NCI-H524 treated with DMSO at 0.1 percent for 48 hours (cell line): Measurements from ENCODE around the gene STX3.
"Not testable (repeated sequence)": the region's sequence is repeated elsewhere in the genome, so short reads cannot be mapped to it uniquely, and the experiment has no call there.

Source experiments
- DNase-seq: peaks from one replicate; lab custom pipeline; 2025; lab: John Stamatoyannopoulos, UW

Gene STX3

DNA sequence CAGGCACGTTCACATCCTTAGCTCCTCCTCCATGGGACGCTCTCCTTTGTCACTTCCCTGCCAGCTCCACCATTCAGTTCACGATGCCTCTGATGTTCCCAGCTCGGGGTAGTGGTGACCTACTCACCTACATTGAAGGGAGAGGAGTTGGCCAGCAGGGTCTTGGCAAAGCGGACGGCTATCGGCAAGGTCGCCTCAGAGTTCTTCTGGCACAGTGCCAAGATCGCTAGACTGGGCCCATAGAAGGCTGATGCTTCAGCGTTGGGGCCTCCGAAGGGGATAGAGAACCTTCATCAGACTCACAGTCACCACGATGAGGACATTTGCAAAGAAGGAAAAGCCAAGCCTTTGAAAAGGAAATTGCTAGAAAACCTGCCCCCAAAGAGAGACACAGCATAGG is 87.1 kb downstream of the STX3 start:
- no peak for DNase-seq

DNA sequence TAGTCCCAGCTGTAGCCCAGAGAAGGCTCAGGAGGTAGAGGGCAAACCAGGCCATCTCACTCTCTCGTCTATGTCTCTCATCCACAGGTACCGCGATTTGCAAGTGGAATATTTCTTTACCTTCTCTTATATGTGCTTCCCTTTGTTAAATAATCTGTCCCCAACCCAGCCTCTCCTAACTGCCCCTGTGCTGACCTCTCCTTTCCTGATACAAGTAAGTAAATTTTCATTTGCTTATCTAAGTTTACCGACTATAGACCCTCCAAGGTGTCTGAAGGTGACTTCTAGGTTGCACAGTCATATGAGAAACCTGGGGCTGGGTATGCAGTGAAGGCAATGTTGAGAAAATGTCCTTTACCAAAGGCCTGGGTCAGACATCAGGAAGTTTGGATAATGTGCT is 90.2 kb downstream of the STX3 start, which contains the start of gene CBLIF:
CBLIF (minus strand) TSS at position 101 of the 400 bp plus-strand sequence; CDS start at position 55, 46 bp downstream.
- no peak for DNase-seq

DNA sequence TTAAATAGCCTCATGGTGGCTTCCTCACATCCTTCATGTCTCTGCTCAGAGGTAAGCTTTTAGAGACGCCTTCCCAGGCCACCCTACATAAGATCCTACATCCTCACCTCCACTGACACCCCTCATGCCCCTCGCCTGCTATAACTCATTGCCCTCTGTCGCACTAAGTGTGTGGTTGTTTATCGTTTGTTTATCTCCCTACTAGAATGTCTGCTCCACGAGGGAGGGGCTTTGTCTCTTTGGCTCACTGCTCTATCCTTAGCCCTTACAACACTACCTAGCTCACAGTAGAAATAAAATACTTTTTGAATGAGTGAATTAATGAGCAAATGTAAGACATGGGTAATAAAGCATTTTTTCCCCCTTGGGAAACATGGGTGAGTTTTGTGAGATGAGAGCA is 91.4 kb downstream of the STX3 start:
- no peak for DNase-seq

DNA sequence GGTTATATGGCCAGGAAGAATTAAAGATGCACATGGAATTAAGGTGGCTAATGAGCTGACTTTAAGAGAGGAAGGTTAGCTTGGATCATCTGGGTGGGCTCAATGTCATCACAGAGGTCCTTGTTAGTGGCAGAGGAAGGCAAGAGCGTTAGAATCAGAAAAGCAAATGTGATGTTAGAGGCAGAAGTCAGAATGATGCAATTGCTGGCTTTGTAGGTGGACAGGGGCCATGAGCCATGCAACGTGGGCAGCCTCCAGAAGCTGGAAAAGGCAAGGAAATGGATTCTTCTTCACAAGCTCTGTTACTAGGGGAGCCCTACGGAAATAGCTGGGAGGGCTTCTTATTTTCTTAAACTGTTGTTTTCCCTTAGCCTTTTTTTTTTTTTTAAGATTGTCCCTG is 92.5 kb downstream of the STX3 start:
- no peak for DNase-seq

DNA sequence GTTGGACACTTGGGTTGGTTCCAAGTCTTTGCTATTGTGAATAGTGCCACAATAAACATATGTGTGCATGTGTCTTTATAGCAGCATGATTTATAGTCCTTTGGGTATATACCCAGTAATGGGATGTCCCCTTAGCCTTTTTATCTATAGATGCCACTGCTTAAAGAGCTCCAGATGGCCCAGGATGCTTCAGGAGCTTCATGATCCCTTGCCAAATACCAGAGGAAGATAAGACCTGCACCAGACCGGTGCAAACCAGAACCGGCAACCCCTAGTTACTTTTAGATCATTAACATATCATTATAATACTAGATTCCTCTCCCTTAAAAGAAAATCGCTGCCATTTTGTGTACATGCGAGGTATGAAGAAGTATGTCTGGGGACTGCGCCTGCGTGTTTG is 93.3 kb downstream of the STX3 start:
- not testable (repeated sequence) for DNase-seq

DNA sequence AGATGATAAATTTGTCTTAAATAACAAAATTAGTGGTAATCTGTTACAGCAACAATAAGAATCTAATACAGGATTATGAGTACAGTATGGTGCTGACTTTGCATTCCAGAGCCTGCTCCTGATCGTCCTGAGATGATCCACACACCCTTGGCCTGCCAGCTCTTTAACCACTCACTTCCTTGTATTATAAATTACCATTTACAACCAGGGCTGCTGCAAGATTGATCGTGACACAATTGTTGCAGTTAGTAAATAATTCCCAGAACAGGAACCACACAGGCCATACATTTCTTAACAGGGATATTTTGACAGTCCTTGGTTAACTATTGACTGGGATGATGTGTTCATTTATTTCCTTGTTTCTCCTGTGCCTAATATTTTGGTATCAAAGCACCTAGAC is 94.0 kb downstream of the STX3 start:
- DNase-seq = no peak

DNA sequence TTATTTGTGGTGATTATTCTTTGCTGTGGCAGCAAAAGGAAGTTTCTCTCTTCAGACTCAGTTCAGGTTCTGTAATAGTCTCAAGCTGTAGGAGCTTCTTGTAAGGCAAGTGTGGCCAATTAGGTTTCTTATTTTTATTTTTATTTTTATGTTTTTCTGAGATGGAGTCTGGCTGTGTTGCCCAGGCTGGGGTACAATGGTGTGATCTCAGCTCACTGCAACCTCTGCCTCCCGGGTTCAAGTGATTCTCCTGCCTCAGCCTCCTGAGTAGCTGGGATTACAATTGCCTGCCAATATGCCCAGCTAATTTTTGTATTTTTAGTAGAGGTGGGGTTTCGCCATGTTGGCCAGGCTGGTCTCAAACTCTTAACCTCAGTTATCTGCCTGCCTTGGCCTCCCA is 94.4 kb downstream of the STX3 start:
- not testable (repeated sequence) for DNase-seq

DNA sequence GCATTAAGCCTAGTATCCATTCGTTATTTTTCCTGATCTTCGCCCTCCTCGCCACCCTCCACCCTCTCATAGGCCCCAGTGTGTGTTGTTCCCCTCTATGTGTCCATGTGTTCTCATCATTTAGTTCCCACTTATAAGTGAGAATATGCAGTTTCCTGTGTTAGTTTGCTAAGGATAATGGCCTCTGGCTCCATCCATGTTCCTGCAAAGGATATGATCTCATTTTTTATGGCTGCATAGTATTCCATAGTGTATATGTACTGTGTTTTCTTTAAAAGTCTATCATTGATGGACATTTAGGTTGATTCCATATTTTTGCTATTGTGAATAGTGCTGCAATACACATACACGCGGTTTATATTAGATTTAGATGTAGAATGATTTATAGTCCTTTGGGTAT is 96.2 kb downstream of the STX3 start:
- not testable (repeated sequence) for DNase-seq

DNA sequence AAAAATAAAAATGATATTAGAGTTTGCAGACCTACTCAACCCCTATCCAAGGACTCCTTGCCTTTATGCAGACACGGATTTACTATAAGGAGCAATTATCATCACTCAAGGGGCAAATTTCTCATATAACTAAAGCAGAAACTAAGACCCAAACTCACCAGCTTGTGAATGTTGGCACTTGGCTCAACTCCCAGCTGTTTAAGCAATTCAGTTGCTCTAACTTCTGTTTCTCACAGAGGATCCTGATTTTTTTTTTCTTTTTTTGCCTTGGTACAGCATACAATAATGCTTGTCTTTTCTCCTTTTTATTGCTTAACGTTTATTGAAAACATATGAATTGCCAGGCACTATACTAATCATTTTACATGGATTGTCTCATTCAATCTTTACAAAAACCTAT is 99.7 kb downstream of the STX3 start:
- no peak for DNase-seq
